ENCODE measurements around the gene IFT122. TPM values are rescaled to one million over a fixed set of nuclear protein-coding genes. Genes with fewer than 3 reads are reported as not detected.
A peak's percentile ranks its signal among the peaks of the same experiment; 100 is the strongest.

Gene IFT122
- total RNA-seq, 6 donors from 2014 or later = 23.7 to 126 (median 29.1) TPM

GRCh38 chr3:129517516-129517915, 77.5 kb downstream of the IFT122 start:
- TF ChIP-seq CTCF (IDR thresholded peaks at IDR 0.05) = no peak
- TF ChIP-seq EP300 (IDR thresholded peaks at IDR 0.05) = no peak
- TF ChIP-seq POLR2A (IDR thresholded peaks at IDR 0.05) = no peak
- no peak for TF ChIP-seq POLR2AphosphoS5 (IDR thresholded peaks at IDR 0.05)
- Histone ChIP-seq H3K4me1 (no peaks in the 10 kb centered on the region), H3K4me3 (no peak overlapping the region), H3K9me3 (no peaks in the 10 kb centered on the region), H3K36me3 (peaks cover 0 to 66% (median 14%) of the 10 kb centered on the region in 4 donors), H3K27me3 (no peaks in the 10 kb centered on the region), H3K27ac (no peak overlapping the region)
- 91 to 94% methylated on average over 7 of the region's 7 CpGs for WGBS, 2 donors
- ATAC-seq (ENCODE audit: low FRiP score in 2 of 2) = no peak
- peak in 1 of 2 donors; percentile 39 for DNase-seq

GRCh38 chr3:129518038-129518561, 78.1 kb downstream of the IFT122 start:
- ATAC-seq (ENCODE audit: low FRiP score in 2 of 2) = no peak
- 87 to 99% methylated on average over 4 to 5 of the region's 8 CpGs for WGBS, 2 donors
- H3K4me1 ChIP-seq = no peaks in the 10 kb centered on the region
- no peak overlapping the region for H3K4me3 ChIP-seq
- H3K27ac ChIP-seq = no peak overlapping the region
- peak in 1 of 2 donors; percentile 61 for DNase-seq
- no peaks in the 10 kb centered on the region for H3K27me3 ChIP-seq
- no peaks in the 10 kb centered on the region for H3K9me3 ChIP-seq
- no peak for TF ChIP-seq POLR2AphosphoS5 (IDR thresholded peaks at IDR 0.05)
- no peak for TF ChIP-seq POLR2A (IDR thresholded peaks at IDR 0.05)
- no peak for TF ChIP-seq CTCF (IDR thresholded peaks at IDR 0.05)
- no peak for TF ChIP-seq EP300 (IDR thresholded peaks at IDR 0.05)
- H3K36me3 ChIP-seq = peaks cover 0 to 60% (median 11%) of the 10 kb centered on the region in 4 donors

- Histone ChIP-seq H3K27me3 (no peaks in the 10 kb centered on the region), H3K9me3 (no peaks in the 10 kb centered on the region), H3K36me3 (peaks cover 0 to 55% (median 10%) of the 10 kb centered on the region in 4 donors), H3K4me3 (no peak overlapping the region), H3K4me1 (no peaks in the 10 kb centered on the region), H3K27ac (no peak overlapping the region)
- WGBS, 2 donors = 93 to 100% methylated on average over 2 to 8 of the region's 8 CpGs
- ATAC-seq (ENCODE audit: low FRiP score in 2 of 2) = no peak
- no peak for TF ChIP-seq POLR2AphosphoS5 (IDR thresholded peaks at IDR 0.05)
- TF ChIP-seq CTCF (IDR thresholded peaks at IDR 0.05) = no peak
- no peak for TF ChIP-seq POLR2A (IDR thresholded peaks at IDR 0.05)
- TF ChIP-seq EP300 (IDR thresholded peaks at IDR 0.05) = no peak
- DNase-seq = peak in 1 of 2 donors; percentile 59
These were observed 78.6 kb downstream of the IFT122 start for GRCh38 chr3:129518581-129518980.

- H3K27me3 ChIP-seq = no peaks in the 10 kb centered on the region
- no peaks in the 10 kb centered on the region for H3K4me1 ChIP-seq
- ATAC-seq (ENCODE audit: low FRiP score in 2 of 2) (no peak), DNase-seq (no peak)
- TF ChIP-seq CTCF (IDR thresholded peaks at IDR 0.05) (no peak), POLR2A (IDR thresholded peaks at IDR 0.05) (no peak), POLR2AphosphoS5 (IDR thresholded peaks at IDR 0.05) (no peak), EP300 (IDR thresholded peaks at IDR 0.05) (no peak)
- WGBS, 2 donors = 91 to 92% methylated on average over 4 to 10 of the region's 10 CpGs
- H3K9me3 ChIP-seq = no peaks in the 10 kb centered on the region
- no peak overlapping the region for H3K27ac ChIP-seq
- H3K4me3 ChIP-seq = no peak overlapping the region
- H3K36me3 ChIP-seq = peaks cover 0 to 46% (median 8%) of the 10 kb centered on the region in 4 donors
These were observed 79.4 kb downstream of the IFT122 start for GRCh38 chr3:129519449-129519848.

Data from upper lobe of left lung (tissue), 6 donors.